HG03342 (cell line): Measurements from ENCODE around the gene SRCIN1.

Experiments
- ATAC-seq: cut with Tn5 transposase; IDR thresholded peaks from one replicate; pipeline ENCODE4 v1.9.1; 2021; ENCODE audit warnings: mild to moderate bottlenecking, moderate library complexity; ENCODE audit not compliant: unreplicated experiment

The SRCIN1 gene

GRCh38 chr17:38563362-38564253, 42.1 kb downstream of the SRCIN1 start:
- ATAC-seq: no peak

DNA sequence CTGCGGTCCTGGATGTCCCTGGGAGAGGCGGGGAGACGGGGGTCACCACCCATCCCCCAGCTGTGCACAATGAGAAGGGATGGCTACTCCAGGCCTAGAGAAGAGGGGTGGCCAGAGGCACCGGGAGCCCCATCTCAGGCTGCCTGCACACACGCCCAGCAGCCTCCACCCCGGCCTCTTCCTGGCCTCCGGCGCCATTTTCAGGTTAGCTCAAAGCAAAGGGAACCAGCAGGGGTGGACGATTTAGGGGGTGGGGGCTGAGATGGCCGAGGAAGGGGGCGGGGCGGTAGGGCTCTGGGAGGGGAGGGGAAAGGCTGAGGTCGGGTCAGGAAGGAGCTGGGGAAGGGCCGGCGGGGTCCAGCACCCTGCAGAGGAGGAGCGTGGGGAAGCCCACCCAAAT, 42.8 kb downstream of the SRCIN1 start:
- no peak for ATAC-seq

DNA sequence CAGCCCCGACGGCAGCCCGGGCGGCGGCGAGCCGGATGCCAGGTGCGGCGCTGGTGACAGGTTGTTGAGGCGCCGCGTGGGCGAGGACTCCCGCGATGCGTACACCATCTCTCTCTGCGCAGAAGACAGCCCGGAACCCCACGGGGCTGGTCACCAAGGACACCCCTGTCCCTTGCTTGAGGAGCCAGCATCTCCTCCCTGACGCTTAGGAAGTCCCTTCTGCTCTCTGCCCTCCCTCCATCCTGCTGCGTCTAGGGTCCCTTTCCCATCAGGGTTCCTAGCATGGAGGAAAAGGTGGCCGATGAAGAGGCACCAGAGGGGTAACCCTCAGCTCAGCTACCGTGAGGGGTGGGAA, 43.6 kb downstream of the SRCIN1 start:
- ATAC-seq: no peak

- no peak for ATAC-seq
These were observed 44.1 kb downstream of the SRCIN1 start for GRCh38 chr17:38561416-38562214.

- ATAC-seq: no peak
These were observed 45.0 kb downstream of the SRCIN1 start for GRCh38 chr17:38560503-38561318.

DNA sequence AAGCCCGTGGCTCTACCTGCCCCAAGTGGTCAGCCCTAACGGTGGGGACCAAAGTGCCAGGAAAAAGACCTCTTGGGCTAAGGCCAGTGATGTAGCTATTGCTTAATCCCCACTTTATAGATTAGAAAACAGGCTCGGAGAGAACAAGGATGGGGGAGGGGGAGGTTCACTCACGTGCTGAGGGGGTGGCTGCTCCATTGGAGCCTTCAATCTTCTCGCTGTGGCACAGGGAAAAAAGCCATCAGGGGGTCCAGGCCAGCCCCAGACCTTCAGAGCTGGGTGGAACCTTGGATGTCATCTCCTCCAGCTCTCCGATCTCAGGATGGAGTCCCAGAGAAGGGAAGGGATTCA, 45.9 kb downstream of the SRCIN1 start:
- ATAC-seq: no peak

GRCh38 chr17:38559051-38559879, 46.5 kb downstream of the SRCIN1 start:
- ATAC-seq: peak; percentile 67

DNA sequence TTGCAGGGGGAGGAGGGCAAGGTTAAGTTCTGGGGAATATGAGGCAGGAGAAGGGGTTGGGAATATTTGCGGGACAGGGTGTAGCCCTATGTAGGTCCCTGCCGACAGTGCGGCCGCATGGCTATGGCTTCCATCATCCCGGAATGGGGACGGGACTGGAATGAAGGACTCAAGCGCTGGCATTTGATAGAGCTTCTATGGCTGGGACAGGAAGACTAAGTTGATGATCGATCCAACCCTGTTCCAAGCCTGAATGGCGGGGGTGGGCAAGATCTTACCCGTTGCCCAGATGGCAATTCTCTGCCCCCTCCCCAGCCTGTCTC, 47.1 kb downstream of the SRCIN1 start:
- no peak for ATAC-seq

DNA sequence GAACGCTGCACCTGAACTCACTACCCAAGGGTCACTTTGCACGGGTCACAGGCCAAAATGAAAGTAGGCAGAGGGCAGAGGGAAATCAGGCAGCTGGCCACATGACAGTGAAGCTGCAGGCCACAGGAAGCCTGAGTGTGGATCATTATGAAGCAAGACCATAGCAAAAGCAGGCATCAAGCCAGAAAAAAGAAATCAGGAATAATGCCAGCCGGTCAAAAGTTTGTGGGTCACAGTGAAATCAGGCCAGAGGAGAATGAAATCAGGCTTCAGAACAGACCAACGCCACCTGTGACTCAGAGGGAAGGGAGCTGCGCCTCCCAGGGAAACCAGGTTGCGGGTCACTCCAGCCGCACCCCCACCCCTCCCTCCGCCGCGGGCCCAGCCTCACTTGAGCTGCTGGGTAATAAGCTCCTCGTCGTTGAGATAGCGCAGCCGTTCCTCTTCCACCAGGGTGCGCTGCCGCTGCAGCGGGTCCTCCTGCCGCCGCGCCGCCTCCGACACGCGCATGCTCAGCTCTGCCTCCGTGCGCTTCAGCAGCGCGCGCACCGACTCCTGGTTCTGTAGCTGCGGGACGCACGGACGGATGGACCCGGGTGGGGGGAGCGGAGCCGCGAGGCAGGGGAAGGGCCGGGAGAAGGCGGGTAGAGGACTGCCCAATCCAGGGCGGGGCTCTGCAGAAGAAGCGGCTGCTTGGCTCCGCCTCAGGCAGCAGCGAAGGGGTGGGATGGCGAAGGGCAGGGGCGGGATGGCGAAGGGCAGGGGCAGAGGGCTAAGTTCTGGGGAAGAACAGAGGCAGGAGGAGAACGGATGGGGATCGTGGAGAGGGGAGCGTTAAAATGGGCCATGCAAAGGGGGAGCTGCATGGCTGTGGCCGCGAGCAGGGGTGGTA, 47.7 kb downstream of the SRCIN1 start:
- ATAC-seq: peak; percentile 58

GRCh38 chr17:38557396-38557795, 48.4 kb downstream of the SRCIN1 start:
- ATAC-seq: no peak

DNA sequence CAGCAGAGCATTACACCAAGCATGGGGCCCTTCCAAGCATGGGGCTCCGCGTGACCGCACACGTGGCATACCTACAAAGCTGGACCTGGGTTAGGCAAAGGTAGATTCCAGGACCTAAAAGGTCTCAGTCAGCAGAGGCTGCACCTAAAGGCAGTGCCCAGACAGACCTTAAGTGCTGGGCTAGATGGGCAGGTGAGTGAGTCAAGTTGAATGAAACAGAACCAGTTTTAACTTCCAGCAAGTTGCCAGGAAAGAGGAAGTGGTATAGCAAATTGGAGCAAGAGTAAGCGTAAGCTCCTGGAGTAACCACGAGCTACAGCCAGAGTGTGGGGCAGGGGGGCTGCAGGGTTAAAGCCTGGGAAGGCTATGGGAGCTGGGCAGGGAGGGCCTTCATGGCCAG, 49.5 kb downstream of the SRCIN1 start:
- ATAC-seq: no peak

DNA sequence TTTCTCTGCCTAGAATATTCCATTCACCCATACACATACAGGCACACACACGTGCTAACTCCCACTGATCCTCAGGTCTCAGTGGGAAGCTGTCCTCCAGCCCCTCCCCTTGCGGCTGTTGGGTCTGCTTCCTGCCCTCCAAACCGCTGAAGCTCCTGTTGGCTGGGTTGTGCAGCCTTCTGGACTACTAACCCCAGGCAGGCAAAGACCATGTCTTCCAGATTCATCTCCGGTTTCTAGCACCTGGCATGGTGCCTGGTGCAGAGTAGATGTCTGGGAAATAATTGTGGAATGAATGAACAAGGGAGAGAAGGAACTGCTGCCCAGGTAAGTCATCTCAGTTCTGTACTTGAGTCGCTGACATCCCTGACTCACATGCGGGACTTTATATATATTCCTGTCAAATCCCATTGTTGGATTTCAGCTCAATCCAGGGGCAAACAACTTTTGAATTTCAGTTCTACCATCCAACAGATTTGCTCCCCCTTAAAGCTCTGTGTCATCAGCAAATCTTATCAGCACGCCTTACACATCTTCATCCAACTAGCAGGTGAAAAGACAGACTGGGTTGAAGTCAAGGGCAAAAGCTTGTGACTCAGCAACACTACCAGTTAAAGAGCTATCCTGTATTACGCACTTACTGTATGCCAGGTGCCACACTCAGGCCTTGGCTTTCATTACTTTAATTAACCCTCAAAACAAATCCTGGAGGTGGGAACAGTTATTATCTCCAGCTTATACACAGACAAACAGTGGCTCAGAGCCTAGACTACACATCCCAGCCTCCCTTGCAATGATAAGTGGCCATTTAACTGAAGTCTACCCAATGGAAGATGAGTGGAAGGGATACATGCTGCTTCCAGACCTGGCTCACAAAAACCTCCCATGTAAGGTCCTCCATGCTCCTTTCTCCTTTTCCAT, 51.1 kb downstream of the SRCIN1 start:
- no peak for ATAC-seq

- ATAC-seq: no peak
These were observed 53.4 kb downstream of the SRCIN1 start for GRCh38 chr17:38552343-38552742.

DNA sequence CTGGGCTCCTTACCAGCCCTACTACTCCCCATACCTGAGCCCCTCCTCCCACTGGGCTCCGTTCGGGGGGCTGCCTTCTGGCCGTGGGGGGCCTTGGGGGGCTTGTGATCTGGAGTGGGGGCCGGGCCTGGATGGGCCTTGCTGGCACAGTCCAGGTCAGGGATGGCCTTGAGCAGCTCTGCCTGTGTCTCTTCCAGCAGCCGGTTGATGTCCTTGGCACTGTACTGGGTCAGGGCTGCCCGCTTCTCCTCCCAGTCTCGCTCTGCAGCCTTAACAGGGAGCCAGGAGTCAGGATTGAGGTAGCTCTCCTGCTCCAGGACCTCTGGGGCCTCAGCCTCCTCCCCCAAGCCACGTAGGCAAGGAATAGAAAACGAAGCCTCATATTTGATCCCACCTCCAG, 54.6 kb downstream of the SRCIN1 start:
- ATAC-seq: no peak

GRCh38 chr17:38550661-38551060, 55.1 kb downstream of the SRCIN1 start:
- no peak for ATAC-seq

DNA sequence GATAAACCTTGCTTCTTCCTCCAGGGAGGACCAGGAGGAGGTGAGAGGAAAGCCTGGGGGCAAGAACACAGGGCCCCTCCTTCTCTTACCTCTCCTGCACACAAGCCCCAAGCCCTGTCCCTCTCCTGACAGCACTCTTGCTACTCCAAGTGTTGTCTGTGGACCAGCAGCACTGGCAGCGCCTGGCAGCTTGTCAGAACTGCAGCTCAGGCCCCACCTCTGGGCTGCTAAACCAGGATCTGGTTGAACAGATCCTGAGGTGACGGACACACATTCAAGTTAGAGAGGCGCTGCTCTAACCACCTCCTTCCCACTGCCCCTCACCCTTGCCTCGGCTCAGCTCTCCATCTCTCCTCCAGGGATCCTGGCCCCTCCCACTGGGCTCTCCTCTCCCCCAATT, 56.5 kb downstream of the SRCIN1 start:
- ATAC-seq: no peak

- ATAC-seq: no peak
These were observed 58.3 kb downstream of the SRCIN1 start for GRCh38 chr17:38547444-38547843.

GRCh38 chr17:38546396-38546795, 59.4 kb downstream of the SRCIN1 start:
- ATAC-seq: no peak
